Measurements from ENCODE around the gene INSYN1.

INSYN1 gene

GRCh38 chr15:73685981-73686380, 67.2 kb downstream of the INSYN1 start:
- no peak for DNase-seq (ENCODE audit: low spot score)

All from CD4-positive, alpha-beta T cell treated with Interleukin-15 for 4 hours (primary cell).